IMR-90 (cell line): Measurements from ENCODE around the gene MARCHF3. TPM values are rescaled to one million over a fixed set of nuclear protein-coding genes. Genes with fewer than 3 reads are reported as not detected.

Experiments
- ATAC-seq: fragments of 200-7000 bp; cut with Tn5 transposase; 2 replicates; pipeline ENCODE4 v1.9.1; 2020; ENCODE audit warnings: low read depth, mild to moderate bottlenecking, moderate library complexity
- BruUV-seq: library from RNA; stranded (reverse); fragments of 400-500 nt; replicated peaks from 2 replicates; lab custom pipeline; 2021; lab: Mats Ljungman, UMichigan
- CTCF ChIA-PET: fragments of 300-600 bp; formaldehyde crosslinking; extraction: SDS; loops from one replicate; lab custom pipeline; 2021; ENCODE audit warnings: antibody characterized with exemption; lab: Yijun Ruan, JAX
- POLR2A ChIA-PET: fragments of 300-600 bp; sonication (Branson Sonifier 250); formaldehyde crosslinking; loops from one replicate; lab custom pipeline; 2022; ENCODE audit warnings: antibody characterized with exemption; ENCODE audit not compliant: unreplicated experiment; lab: Charles Lee
- DNase-seq: peaks from one replicate; pipeline ENCODE4 v3.0.0; 2013
- H2AFZ ChIP-seq: replicated peaks from 2 replicates; pipeline ENCODE3; 2013; ENCODE audit warnings: low read length, mild to moderate bottlenecking; ENCODE audit not compliant: poor library complexity
- H2AK5ac ChIP-seq: 2 replicates; pipeline ENCODE4 v1.6.1; 2013; ENCODE audit warnings: low read depth, low read length, inconsistent platforms
- H2AK9ac ChIP-seq: replicated peaks from 2 replicates; pipeline ENCODE3; 2013; ENCODE audit warnings: mild to moderate bottlenecking, low read depth, low read length, moderate library complexity; ENCODE audit not compliant: poor library complexity
- H2BK120ac ChIP-seq: 2 replicates; pipeline ENCODE4 v1.6.1; 2013; ENCODE audit warnings: low read depth, low read length, inconsistent platforms
- H2BK15ac ChIP-seq: 3 replicates; pipeline ENCODE4 v1.6.1; 2013; ENCODE audit warnings: low read depth, low read length, inconsistent platforms
- H2BK20ac ChIP-seq: 2 replicates; pipeline ENCODE4 v1.6.1; 2013; ENCODE audit warnings: low read depth, mild to moderate bottlenecking, inconsistent platforms, low read length, moderate library complexity
- H2BK5ac ChIP-seq: 2 replicates; pipeline ENCODE4 v1.6.1; 2013; ENCODE audit warnings: mild to moderate bottlenecking, low read depth, low read length, inconsistent platforms; ENCODE audit not compliant: poor library complexity, severe bottlenecking
- H3K14ac ChIP-seq: replicated peaks from 2 replicates; pipeline ENCODE4 v1.6.1; 2013; ENCODE audit warnings: low read depth, low read length, inconsistent platforms
- H3K18ac ChIP-seq: 2 replicates; pipeline ENCODE4 v1.6.1; 2013; ENCODE audit warnings: low read depth, low read length, control low read depth
- H3K23ac ChIP-seq: 2 replicates; pipeline ENCODE4 v1.6.1; 2013; ENCODE audit warnings: low read depth, low read length, inconsistent platforms
- H3K27ac ChIP-seq: 2 replicates; pipeline ENCODE4 v1.5.1; 2013; ENCODE audit warnings: mild to moderate bottlenecking, control low read depth, low read length; ENCODE audit not compliant: insufficient read depth
- H3K27me3 ChIP-seq: 2 replicates; pipeline ENCODE4 v1.6.1; 2013; ENCODE audit warnings: low read length; ENCODE audit not compliant: control insufficient read depth, insufficient read depth
- H3K36me3 ChIP-seq: 2 replicates; pipeline ENCODE4 v1.6.1; 2013; ENCODE audit warnings: low read length, mixed read lengths; ENCODE audit not compliant: control insufficient read depth, insufficient read depth
- H3K4ac ChIP-seq: 2 replicates; pipeline ENCODE4 v1.6.1; 2013; ENCODE audit warnings: low read depth, low read length, inconsistent platforms
- H3K4me1 ChIP-seq: 2 replicates; pipeline ENCODE4 v1.6.1; 2013; ENCODE audit warnings: low read length, mixed read lengths; ENCODE audit not compliant: control insufficient read depth, insufficient read depth
- H3K4me2 ChIP-seq: 2 replicates; pipeline ENCODE4 v1.6.1; 2013; ENCODE audit warnings: low read depth, mild to moderate bottlenecking, control low read depth, low read length, moderate library complexity
- H3K4me3 ChIP-seq: 2 replicates; pipeline ENCODE4 v1.5.1; 2013; ENCODE audit warnings: low read depth, mild to moderate bottlenecking, control low read depth, low read length, moderate library complexity; ENCODE audit not compliant: insufficient read depth
- H3K56ac ChIP-seq: 2 replicates; pipeline ENCODE4 v1.6.1; 2013; ENCODE audit warnings: low read length, inconsistent platforms; ENCODE audit not compliant: insufficient read depth; ENCODE audit errors: extremely low read depth
- H3K79me1 ChIP-seq, 2 experiments: 2 replicates each; pipeline ENCODE4 v1.6.1; 2013; ENCODE audit warnings: low read length in 2 of 2, inconsistent platforms in 1 of 2, low read depth in 1 of 2
- H3K9ac ChIP-seq: 2 replicates; pipeline ENCODE4 v1.6.1; 2013; ENCODE audit warnings: low read depth, low read length, control low read depth
- H3K9me1 ChIP-seq: 2 replicates; pipeline ENCODE4 v1.6.1; 2013; ENCODE audit warnings: low read length, inconsistent platforms; ENCODE audit not compliant: insufficient read depth
- H3K9me3 ChIP-seq: 2 replicates; pipeline ENCODE4 v1.6.1; 2013; ENCODE audit warnings: low read length; ENCODE audit not compliant: control insufficient read depth, insufficient read depth
- H4K20me1 ChIP-seq: 2 replicates; pipeline ENCODE4 v1.6.1; 2013; ENCODE audit warnings: low read length, inconsistent platforms; ENCODE audit not compliant: insufficient read depth
- H4K5ac ChIP-seq: 2 replicates; pipeline ENCODE4 v1.6.1; 2013; ENCODE audit warnings: mild to moderate bottlenecking, low read depth, low read length, control low read depth
- H4K8ac ChIP-seq, 2 experiments: 2 replicates each; pipeline ENCODE4 v1.6.1; 2013; ENCODE audit warnings: low read depth in 2 of 2, low read length in 2 of 2, control low read depth in 1 of 2, inconsistent platforms in 1 of 2
- H4K91ac ChIP-seq: 2 replicates; pipeline ENCODE4 v1.6.1; 2013; ENCODE audit warnings: low read depth, low read length, inconsistent platforms; ENCODE audit not compliant: insufficient read depth
- BHLHE40 ChIP-seq: fragments of 150-350 bp; IDR thresholded peaks from 2 replicates; pipeline ENCODE4 v1.6.1; 2016; ENCODE audit warnings: mild to moderate bottlenecking, low read depth, low read length
- CEBPB ChIP-seq: IDR thresholded peaks from 2 replicates; pipeline ENCODE4 v1.6.1; 2012; ENCODE audit warnings: low read depth, low read length, improper control_type of control experiment
- CHD1 ChIP-seq: IDR thresholded peaks from 2 replicates; pipeline ENCODE4 v1.6.1; 2012; ENCODE audit warnings: low read depth, low read length, improper control_type of control experiment
- ELK1 ChIP-seq: fragments of 150-350 bp; IDR thresholded peaks from 2 replicates; pipeline ENCODE4 v1.6.1; 2016; ENCODE audit warnings: low read depth, mild to moderate bottlenecking, low read length, moderate library complexity, borderline replicate concordance
- FOS ChIP-seq: fragments of 150-350 bp; IDR thresholded peaks from 2 replicates; pipeline ENCODE4 v1.6.1; 2016; ENCODE audit warnings: low read depth, low read length
- MAFK ChIP-seq: IDR thresholded peaks from 2 replicates; pipeline ENCODE4 v1.6.1; 2012; ENCODE audit warnings: low read depth, low read length, improper control_type of control experiment
- MAZ ChIP-seq: IDR thresholded peaks from 2 replicates; pipeline ENCODE4 v1.6.1; 2012; ENCODE audit warnings: low read depth, mild to moderate bottlenecking, low read length, improper control_type of control experiment, moderate library complexity, borderline replicate concordance
- MXI1 ChIP-seq: IDR thresholded peaks from 2 replicates; pipeline ENCODE4 v1.6.1; 2012; ENCODE audit warnings: low read depth, mild to moderate bottlenecking, low read length, moderate library complexity, borderline replicate concordance
- NFE2L2 ChIP-seq: fragments of 150-350 bp; IDR thresholded peaks from 2 replicates; pipeline ENCODE4 v1.6.1; 2016; ENCODE audit warnings: low read depth, mild to moderate bottlenecking, low read length
- POLR2A ChIP-seq: IDR thresholded peaks from 2 replicates; pipeline ENCODE4 v1.6.1; 2012; ENCODE audit warnings: mild to moderate bottlenecking, low read depth, low read length
- RAD21 ChIP-seq: IDR thresholded peaks from 2 replicates; pipeline ENCODE4 v1.6.1; 2012; ENCODE audit warnings: low read length, improper control_type of control experiment
- RCOR1 ChIP-seq: IDR thresholded peaks from 2 replicates; pipeline ENCODE4 v1.6.1; 2012; ENCODE audit warnings: mild to moderate bottlenecking, low read length, improper control_type of control experiment; ENCODE audit not compliant: insufficient replicate concordance
- RFX5 ChIP-seq: IDR thresholded peaks from 2 replicates; pipeline ENCODE4 v1.8.0; 2012; ENCODE audit warnings: low read depth, mild to moderate bottlenecking, low read length, moderate library complexity
- SMC3 ChIP-seq: fragments of 150-350 bp; IDR thresholded peaks from 2 replicates; pipeline ENCODE4 v1.6.1; 2016; ENCODE audit warnings: low read depth, mild to moderate bottlenecking, antibody characterized with exemption, low read length, moderate library complexity
- WGBS, 2 experiments: methylation state at CpG; one replicate each; pipeline versions ENCODE4 v1.1.5 to v1.1.7; 2013; ENCODE audit warnings: missing lambda C conversion rate in 2 of 2; ENCODE audit not compliant: insufficient read length in 1 of 2; ENCODE audit errors: extremely low coverage in 2 of 2; 5-methylcytosine and 5-hydroxymethylcytosine counted together
- dilution Hi-C: fragments of 300-500 bp; cut with HindIII; formaldehyde crosslinking; loops from one replicate; pipeline ENCODE4 v1.14.3; 2018; ENCODE audit warnings: low sequenced_read_pairs; ENCODE audit not compliant: unreplicated experiment
- in situ Hi-C: fragments of 300-500 bp; cut with MboI; formaldehyde crosslinking; loops from 3 replicates; pipeline ENCODE4 v1.14.3; 2019; ENCODE audit warnings: low sequenced_read_pairs, inconsistent platforms, mixed read lengths
- intact Hi-C: fragments of 100-400 bp; cut with micrococcal nuclease; formaldehyde crosslinking; loops from 2 replicates; pipeline ENCODE4 v1.10.0; 2022
- polyA plus RNA-seq, 3 experiments: library from polyadenylated mRNA; depleted of rRNA; stranded (reverse); fragments of >200 nt; gene quantifications; 2 replicates each; pipeline ENCODE4 v1.2.3, GENCODE V29; 2012; ENCODE audit warnings: low replicate concordance in 1 of 3
- total RNA-seq: library from RNA; depleted of rRNA; stranded (reverse); fragments of >200 nt; gene quantifications from 2 replicates; pipeline ENCODE4 v1.2.3, GENCODE V29; 2012
- TF ChIP-seq, protein P1 (sequence below): fragments of 150-350 bp; IDR thresholded peaks from 2 replicates; pipeline ENCODE4 v1.6.1; 2017; ENCODE audit warnings: mild to moderate bottlenecking, antibody characterized with exemption, low read length, low read depth
- TF ChIP-seq, protein P2 (sequence below): conservative IDR thresholded peaks from 2 replicates; pipeline ENCODE4 v1.5.1; 2012; ENCODE audit warnings: mild to moderate bottlenecking, low read depth, low read length, improper control_type of control experiment

Gene MARCHF3
- total and polyA plus RNA-seq, 2 of the 4 experiments (the other 2 are of a cell fraction): 11.2 to 18.8 TPM

GRCh38 chr5:126851501-126852011 lies 178.8 kb downstream of the MARCHF3 start:
- no peak overlapping the region for H2AK5ac ChIP-seq
- no TSS peak for BruUV-seq
- no peak overlapping the region for H4K5ac ChIP-seq
- intact Hi-C loops: no loop called here
- DNase-seq (no peak), ATAC-seq (no peak; the same call in 1 of the 2 replicates)
- H3K14ac ChIP-seq: no peak overlapping the region
- H3K79me1 ChIP-seq: no peaks in the 10 kb centered on the region; a peak in 1 of 4 replicates
- no peaks in the 10 kb centered on the region for H4K20me1 ChIP-seq
- no peak overlapping the region for H3K4me3 ChIP-seq
- H3K56ac ChIP-seq: no peak overlapping the region
- WGBS, 2 experiments: 54% methylated on average over 6 of the region's 14 CpGs; no CpG with 5 or more reads in 1 of the 2 experiments
- no peak overlapping the region for H2BK15ac ChIP-seq
- H3K18ac ChIP-seq: no peak overlapping the region
- H3K27ac ChIP-seq: no peak overlapping the region
- POLR2A ChIA-PET: no interaction called here
- no peak overlapping the region; a peak in 1 of 4 replicates for H4K8ac ChIP-seq
- in situ Hi-C loops: loop anchor here (10.0 kb wide), 1 partner anchor 473 kb away; no protein-coding TSS in a partner anchor
- no peak overlapping the region for H3K9ac ChIP-seq
- H2BK120ac ChIP-seq: no peak overlapping the region
- H3K4me2 ChIP-seq: no peak overlapping the region; the same call in 1 of the 2 replicates
- no peak overlapping the region for H3K23ac ChIP-seq
- no peak overlapping the region for H4K91ac ChIP-seq
- H2BK5ac ChIP-seq: no peak overlapping the region
- peaks cover 2% of the 10 kb centered on the region; the same call in 1 of the 2 replicates for H3K4me1 ChIP-seq
- 0 out of 2 replicates have a peak overlapping the region, but pooled peaks have one; percentile 10 for H3K4ac ChIP-seq
- no peaks in the 10 kb centered on the region for H3K36me3 ChIP-seq
- H2AFZ ChIP-seq: peak overlapping the region; percentile 67
- H3K27me3 ChIP-seq: no peaks in the 10 kb centered on the region
- H2AK9ac ChIP-seq: no peak overlapping the region
- TF ChIP-seq SMC3: no peak
- TF ChIP-seq BHLHE40: no peak
- TF ChIP-seq CHD1: no peak
- no peak for TF ChIP-seq POLR2A
- no peak for TF ChIP-seq MAZ
- no peak for TF ChIP-seq NFE2L2
- TF ChIP-seq CEBPB: no peak
- TF ChIP-seq FOS: no peak
- TF ChIP-seq, protein P1, sequence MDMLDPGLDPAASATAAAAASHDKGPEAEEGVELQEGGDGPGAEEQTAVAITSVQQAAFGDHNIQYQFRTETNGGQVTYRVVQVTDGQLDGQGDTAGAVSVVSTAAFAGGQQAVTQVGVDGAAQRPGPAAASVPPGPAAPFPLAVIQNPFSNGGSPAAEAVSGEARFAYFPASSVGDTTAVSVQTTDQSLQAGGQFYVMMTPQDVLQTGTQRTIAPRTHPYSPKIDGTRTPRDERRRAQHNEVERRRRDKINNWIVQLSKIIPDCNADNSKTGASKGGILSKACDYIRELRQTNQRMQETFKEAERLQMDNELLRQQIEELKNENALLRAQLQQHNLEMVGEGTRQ: no peak
- TF ChIP-seq RCOR1: no peak
- TF ChIP-seq RFX5: no peak
- no peak for TF ChIP-seq MAFK
- TF ChIP-seq, protein P2, sequence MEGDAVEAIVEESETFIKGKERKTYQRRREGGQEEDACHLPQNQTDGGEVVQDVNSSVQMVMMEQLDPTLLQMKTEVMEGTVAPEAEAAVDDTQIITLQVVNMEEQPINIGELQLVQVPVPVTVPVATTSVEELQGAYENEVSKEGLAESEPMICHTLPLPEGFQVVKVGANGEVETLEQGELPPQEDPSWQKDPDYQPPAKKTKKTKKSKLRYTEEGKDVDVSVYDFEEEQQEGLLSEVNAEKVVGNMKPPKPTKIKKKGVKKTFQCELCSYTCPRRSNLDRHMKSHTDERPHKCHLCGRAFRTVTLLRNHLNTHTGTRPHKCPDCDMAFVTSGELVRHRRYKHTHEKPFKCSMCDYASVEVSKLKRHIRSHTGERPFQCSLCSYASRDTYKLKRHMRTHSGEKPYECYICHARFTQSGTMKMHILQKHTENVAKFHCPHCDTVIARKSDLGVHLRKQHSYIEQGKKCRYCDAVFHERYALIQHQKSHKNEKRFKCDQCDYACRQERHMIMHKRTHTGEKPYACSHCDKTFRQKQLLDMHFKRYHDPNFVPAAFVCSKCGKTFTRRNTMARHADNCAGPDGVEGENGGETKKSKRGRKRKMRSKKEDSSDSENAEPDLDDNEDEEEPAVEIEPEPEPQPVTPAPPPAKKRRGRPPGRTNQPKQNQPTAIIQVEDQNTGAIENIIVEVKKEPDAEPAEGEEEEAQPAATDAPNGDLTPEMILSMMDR: no peak
- no peak for TF ChIP-seq MXI1
- no peak for TF ChIP-seq ELK1
- TF ChIP-seq RAD21: no peak
- H3K9me3 ChIP-seq: no peaks in the 10 kb centered on the region
- dilution Hi-C loops: no loop called here
- H2BK20ac ChIP-seq: no peak overlapping the region
- CTCF ChIA-PET: no interaction called here
- H3K9me1 ChIP-seq: no peaks in the 10 kb centered on the region; the same call in 1 of the 2 replicates
